Testis (tissue), 2 donors: ENCODE measurements around the gene KDM1A.

Experiments
- CTCF ChIP-seq, 3 experiments: fragments of 450-650 bp in 2 of 3; fragments of 200-600 bp in 1 of 3; sonication (generic) in 1 of 3; IDR thresholded peaks; one replicate each; pipeline ENCODE4 v1.5.1; 2016 to 2019; ENCODE audit warnings: antibody characterized with exemption in 3 of 3, mild to moderate bottlenecking in 2 of 3, moderate library complexity in 1 of 3
- POLR2A ChIP-seq: fragments of 450-650 bp; IDR thresholded peaks from one replicate; pipeline ENCODE4 v1.6.1; 2017; ENCODE audit warnings: antibody characterized with exemption, mild to moderate bottlenecking, moderate library complexity

- TF ChIP-seq CTCF (IDR thresholded peaks at IDR 0.05) (no peak), POLR2A (no peak)
Measured at GRCh38 chr1:23103001-23103889, 84.0 kb downstream of the KDM1A start.
